ENCODE measurements around the gene EFNA2.
A peak's percentile ranks its signal among the peaks of the same experiment; 100 is the strongest.
"Not testable (repeated sequence)": the region's sequence is repeated elsewhere in the genome, so short reads cannot be mapped to it uniquely, and the experiment has no call there.

EFNA2 gene

DNA sequence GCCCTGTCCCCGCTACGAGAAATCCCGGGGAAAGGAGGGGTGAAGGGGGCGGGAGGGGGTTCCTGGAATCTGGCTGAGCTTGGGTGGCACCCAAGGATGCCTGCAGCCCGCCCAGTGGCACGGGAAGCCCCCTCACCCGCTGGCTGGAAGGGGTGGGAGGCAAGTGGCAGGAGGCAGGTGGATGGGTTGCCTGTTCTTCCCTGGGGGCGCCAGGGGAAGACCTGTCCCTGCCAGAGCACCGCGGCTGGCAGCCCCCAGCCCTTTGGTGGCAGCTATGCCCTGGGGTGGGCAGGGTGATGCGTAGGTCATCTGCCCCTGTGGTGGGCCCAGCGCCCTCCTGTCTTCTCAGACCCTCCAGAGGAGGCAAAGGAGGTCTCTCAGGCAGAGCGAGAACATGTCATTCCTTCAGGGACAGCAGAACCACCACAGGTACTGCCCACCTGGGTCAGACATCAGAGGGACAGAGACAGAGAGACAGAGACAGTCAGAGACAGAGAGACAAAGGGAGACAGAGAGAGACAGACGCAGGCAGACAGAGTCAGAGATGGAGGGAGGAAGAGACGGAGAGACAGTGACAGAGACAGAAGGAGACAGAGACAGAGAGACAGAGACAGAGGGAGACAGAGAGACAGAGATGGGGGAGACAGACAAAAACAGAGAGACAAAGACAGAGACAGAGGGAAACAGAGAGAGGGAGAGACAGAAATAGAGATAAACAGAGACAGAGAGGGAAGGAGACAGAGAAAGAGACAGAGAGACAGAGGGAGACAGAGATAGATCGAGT is 36.7 kb downstream of the EFNA2 start:
- no peak for DNase-seq (ENCODE audit: low read depth)
- TF ChIP-seq, protein P1, sequence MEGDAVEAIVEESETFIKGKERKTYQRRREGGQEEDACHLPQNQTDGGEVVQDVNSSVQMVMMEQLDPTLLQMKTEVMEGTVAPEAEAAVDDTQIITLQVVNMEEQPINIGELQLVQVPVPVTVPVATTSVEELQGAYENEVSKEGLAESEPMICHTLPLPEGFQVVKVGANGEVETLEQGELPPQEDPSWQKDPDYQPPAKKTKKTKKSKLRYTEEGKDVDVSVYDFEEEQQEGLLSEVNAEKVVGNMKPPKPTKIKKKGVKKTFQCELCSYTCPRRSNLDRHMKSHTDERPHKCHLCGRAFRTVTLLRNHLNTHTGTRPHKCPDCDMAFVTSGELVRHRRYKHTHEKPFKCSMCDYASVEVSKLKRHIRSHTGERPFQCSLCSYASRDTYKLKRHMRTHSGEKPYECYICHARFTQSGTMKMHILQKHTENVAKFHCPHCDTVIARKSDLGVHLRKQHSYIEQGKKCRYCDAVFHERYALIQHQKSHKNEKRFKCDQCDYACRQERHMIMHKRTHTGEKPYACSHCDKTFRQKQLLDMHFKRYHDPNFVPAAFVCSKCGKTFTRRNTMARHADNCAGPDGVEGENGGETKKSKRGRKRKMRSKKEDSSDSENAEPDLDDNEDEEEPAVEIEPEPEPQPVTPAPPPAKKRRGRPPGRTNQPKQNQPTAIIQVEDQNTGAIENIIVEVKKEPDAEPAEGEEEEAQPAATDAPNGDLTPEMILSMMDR (conservative IDR thresholded peaks at IDR 0.05; ENCODE audit: low read depth, low read length): no peak
- no peak overlapping the region for H3K4me3 ChIP-seq (ENCODE audit: low read depth, low read length)

GRCh38 chr19:1324249-1324805 is 38.7 kb downstream of the EFNA2 start:
- TF ChIP-seq, protein P1 (conservative IDR thresholded peaks at IDR 0.05; ENCODE audit: low read depth, low read length): no peak
- no peak overlapping the region for H3K4me3 ChIP-seq (ENCODE audit: low read depth, low read length)
- DNase-seq (ENCODE audit: low read depth): no peak

DNA sequence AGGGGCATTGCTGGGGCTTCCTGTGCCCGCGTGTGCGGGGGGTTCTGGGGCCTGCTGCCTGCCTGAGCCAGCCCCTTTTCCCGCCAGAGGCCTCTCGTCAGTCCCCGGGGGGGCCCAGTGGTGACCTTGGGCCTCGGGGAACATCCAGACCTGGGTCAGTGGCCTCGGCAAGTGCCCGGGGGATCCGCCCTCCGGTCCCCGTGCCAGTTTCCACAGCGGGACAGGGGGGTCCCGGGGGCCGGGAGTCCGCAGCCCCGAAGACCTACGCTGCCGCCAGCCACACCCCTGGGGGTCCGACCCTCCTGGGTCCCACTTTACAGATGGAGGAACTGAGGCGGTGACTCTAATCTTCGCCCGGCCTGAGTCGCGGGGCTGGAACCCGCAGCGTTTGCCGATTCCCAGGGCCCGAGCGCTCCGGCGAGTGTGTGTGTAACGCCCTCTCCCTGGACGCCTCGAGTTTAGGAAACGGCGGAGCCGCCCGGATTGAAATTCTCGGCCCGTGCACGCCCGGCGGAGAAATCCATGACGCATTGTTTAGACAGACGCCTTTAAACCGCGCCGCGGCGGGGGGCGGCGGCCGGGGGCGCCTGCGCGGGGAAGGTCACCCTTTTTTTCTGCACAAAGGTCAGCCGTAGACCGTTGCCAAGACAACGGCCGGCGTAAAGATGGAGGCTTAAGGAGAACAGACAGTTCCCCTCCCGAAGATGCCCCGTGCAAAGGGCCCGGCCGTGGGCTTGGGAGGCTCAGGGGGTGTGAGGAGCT is 39.3 kb downstream of the EFNA2 start:
- peak; percentile 88 for DNase-seq (ENCODE audit: low read depth)
- TF ChIP-seq, protein P1 (conservative IDR thresholded peaks at IDR 0.05; ENCODE audit: low read depth, low read length): no peak
- H3K4me3 ChIP-seq (ENCODE audit: low read depth, low read length): peak overlapping the region; percentile 37

GRCh38 chr19:1325568-1326294 is 40.1 kb downstream of the EFNA2 start:
- DNase-seq (ENCODE audit: low read depth): no peak
- TF ChIP-seq, protein P1 (conservative IDR thresholded peaks at IDR 0.05; ENCODE audit: low read depth, low read length): no peak

GRCh38 chr19:1327125-1327524 is 41.5 kb downstream of the EFNA2 start:
- no peak overlapping the region for H3K4me3 ChIP-seq (ENCODE audit: low read depth, low read length)
- DNase-seq (ENCODE audit: low read depth): no peak
- TF ChIP-seq, protein P1 (conservative IDR thresholded peaks at IDR 0.05; ENCODE audit: low read depth, low read length): no peak

More at GRCh38 chr19:1325568-1326294, 40.1 kb downstream of the EFNA2 start:
- peak overlapping the region; percentile 37 for H3K4me3 ChIP-seq (ENCODE audit: low read depth, low read length)

GRCh38 chr19:1332208-1332607 is 46.5 kb downstream of the EFNA2 start:
- not testable (repeated sequence) for H3K4me3 ChIP-seq (ENCODE audit: low read depth, low read length); DNase-seq (ENCODE audit: low read depth)
